ENCODE data around the gene SASH3.

DNA sequence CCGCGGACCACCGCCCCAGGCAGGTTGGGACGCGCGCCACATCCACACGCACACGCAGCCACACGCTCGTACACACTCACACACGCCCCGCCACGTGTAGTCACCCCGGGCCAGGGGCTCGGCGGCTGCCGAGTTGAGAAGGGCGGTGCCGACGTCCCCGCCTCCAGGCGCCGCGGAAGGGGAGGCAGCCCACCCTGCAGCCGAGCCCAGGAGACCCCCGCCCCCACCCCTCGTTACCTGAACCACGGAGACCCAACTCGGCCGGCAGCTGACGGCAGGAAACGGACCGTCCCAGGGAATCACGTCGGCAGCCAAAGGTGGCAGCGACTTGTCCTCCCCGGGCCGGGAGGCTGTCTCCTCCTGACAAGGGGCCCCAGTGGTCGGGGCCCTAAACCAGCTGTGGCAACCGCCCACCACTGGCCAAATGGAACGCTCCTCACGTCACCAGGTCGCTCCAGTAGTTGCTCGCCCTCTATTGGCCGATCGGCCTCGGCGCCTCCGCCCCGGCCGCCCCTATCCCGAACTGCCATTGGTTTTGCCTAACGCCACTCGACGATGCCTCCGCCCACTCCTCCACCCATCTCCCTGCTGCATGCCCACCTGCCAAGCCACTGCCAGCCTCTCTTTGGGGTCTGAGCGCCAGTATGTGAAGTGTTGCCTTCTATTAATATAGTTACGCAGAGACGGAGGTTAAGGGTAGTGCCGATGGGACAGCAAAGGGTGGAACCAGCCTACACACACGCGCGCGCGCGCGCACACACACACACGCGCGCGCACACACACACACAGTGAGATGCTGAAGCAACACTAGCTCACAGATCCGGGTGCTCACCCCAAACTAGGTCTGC is 63.9 kb downstream of the SASH3 start, which contains the start of gene ZDHHC9:
- TF ChIP-seq, protein P1, sequence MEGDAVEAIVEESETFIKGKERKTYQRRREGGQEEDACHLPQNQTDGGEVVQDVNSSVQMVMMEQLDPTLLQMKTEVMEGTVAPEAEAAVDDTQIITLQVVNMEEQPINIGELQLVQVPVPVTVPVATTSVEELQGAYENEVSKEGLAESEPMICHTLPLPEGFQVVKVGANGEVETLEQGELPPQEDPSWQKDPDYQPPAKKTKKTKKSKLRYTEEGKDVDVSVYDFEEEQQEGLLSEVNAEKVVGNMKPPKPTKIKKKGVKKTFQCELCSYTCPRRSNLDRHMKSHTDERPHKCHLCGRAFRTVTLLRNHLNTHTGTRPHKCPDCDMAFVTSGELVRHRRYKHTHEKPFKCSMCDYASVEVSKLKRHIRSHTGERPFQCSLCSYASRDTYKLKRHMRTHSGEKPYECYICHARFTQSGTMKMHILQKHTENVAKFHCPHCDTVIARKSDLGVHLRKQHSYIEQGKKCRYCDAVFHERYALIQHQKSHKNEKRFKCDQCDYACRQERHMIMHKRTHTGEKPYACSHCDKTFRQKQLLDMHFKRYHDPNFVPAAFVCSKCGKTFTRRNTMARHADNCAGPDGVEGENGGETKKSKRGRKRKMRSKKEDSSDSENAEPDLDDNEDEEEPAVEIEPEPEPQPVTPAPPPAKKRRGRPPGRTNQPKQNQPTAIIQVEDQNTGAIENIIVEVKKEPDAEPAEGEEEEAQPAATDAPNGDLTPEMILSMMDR (IDR thresholded peaks at IDR 0.05; ENCODE audit: low read depth, low read length, poor library complexity, severe bottlenecking): no peak
- no peak for TF ChIP-seq EZH2phosphoT487 (IDR thresholded peaks at IDR 0.05; ENCODE audit: borderline replicate concordance, low read length)
